ENCODE results near the gene GNGT2. TPM values are rescaled to one million over a fixed set of nuclear protein-coding genes. Genes with fewer than 3 reads are reported as not detected.

The GNGT2 gene
- 0.27 TPM for total RNA-seq

- DNase-seq (ENCODE audit: low read depth in 2 of 3, low spot score in 2 of 3): peak in 1 of 3 donors; percentile 43
Measured at GRCh38 chr17:49210158-49211029, at the start of gene GNGT2, which contains the start of gene ABI3. TSS of gene GNGT2 (minus strand) at chr17:49210574. CDS start at chr17:49207422, 3,152 bp downstream. TSS of gene ABI3 (plus strand) at chr17:49210707. CDS start at chr17:49210725, 18 bp downstream.

- no peak for DNase-seq (ENCODE audit: low read depth in 2 of 3, low spot score in 2 of 3)
Measured at GRCh38 chr17:49259663-49260010, 49.3 kb upstream of the GNGT2 start.

GRCh38 chr17:49258394-49258793 is 48.0 kb upstream of the GNGT2 start:
- no peak for DNase-seq (ENCODE audit: low read depth in 2 of 3, low spot score in 2 of 3)

- peak in 1 of 3 donors; percentile 47 for DNase-seq (ENCODE audit: low read depth in 2 of 3, low spot score in 2 of 3)
Measured at GRCh38 chr17:49255125-49255524, 44.8 kb upstream of the GNGT2 start.

GRCh38 chr17:49254066-49254465 is 43.7 kb upstream of the GNGT2 start:
- DNase-seq (ENCODE audit: low read depth in 2 of 3, low spot score in 2 of 3): no peak

GRCh38 chr17:49252148-49252695 is 41.8 kb upstream of the GNGT2 start:
- DNase-seq (ENCODE audit: low read depth in 2 of 3, low spot score in 2 of 3): no peak

- DNase-seq (ENCODE audit: low read depth in 2 of 3, low spot score in 2 of 3): no peak
Measured at GRCh38 chr17:49249890-49250522, 39.6 kb upstream of the GNGT2 start.

- no peak for DNase-seq (ENCODE audit: low read depth in 2 of 3, low spot score in 2 of 3)
Measured at GRCh38 chr17:49249292-49249794, 39.0 kb upstream of the GNGT2 start.

- DNase-seq (ENCODE audit: low read depth in 2 of 3, low spot score in 2 of 3): no peak
Measured at GRCh38 chr17:49247944-49248343, 37.6 kb upstream of the GNGT2 start.

- no peak for DNase-seq (ENCODE audit: low read depth in 2 of 3, low spot score in 2 of 3)
Measured at GRCh38 chr17:49244839-49245238, 34.5 kb upstream of the GNGT2 start.

GRCh38 chr17:49242813-49243212 is 32.4 kb upstream of the GNGT2 start:
- no peak for DNase-seq (ENCODE audit: low read depth in 2 of 3, low spot score in 2 of 3)

- DNase-seq (ENCODE audit: low read depth in 2 of 3, low spot score in 2 of 3): no peak
Measured at GRCh38 chr17:49241692-49242397, 31.5 kb upstream of the GNGT2 start.

GRCh38 chr17:49241040-49241439 is 30.7 kb upstream of the GNGT2 start:
- DNase-seq (ENCODE audit: low read depth in 2 of 3, low spot score in 2 of 3): no peak

GRCh38 chr17:49240619-49241018 is 30.2 kb upstream of the GNGT2 start:
- DNase-seq (ENCODE audit: low read depth in 2 of 3, low spot score in 2 of 3): no peak

- no peak for DNase-seq (ENCODE audit: low read depth in 2 of 3, low spot score in 2 of 3)
Measured at GRCh38 chr17:49239963-49240362, 29.6 kb upstream of the GNGT2 start.

- DNase-seq (ENCODE audit: low read depth in 2 of 3, low spot score in 2 of 3): no peak
Measured at GRCh38 chr17:49235896-49236295, 25.5 kb upstream of the GNGT2 start.

- DNase-seq (ENCODE audit: low read depth in 2 of 3, low spot score in 2 of 3): no peak
Measured at GRCh38 chr17:49234509-49235080, 24.2 kb upstream of the GNGT2 start.

- DNase-seq (ENCODE audit: low read depth in 2 of 3, low spot score in 2 of 3): no peak
Measured at GRCh38 chr17:49231563-49231894, 21.2 kb upstream of the GNGT2 start.

GRCh38 chr17:49230636-49231562 is 20.5 kb upstream of the GNGT2 start, which contains the start of gene PHOSPHO1:
TSS of gene PHOSPHO1 (minus strand) at chr17:49230787. CDS start at chr17:49226691, 4,096 bp downstream.
- peak; percentile 75 to 87 (median 85) for DNase-seq (ENCODE audit: low read depth in 2 of 3, low spot score in 2 of 3)

Data from hematopoietic multipotent progenitor cell (in vitro differentiated cells).